Measurements from ENCODE around the gene PPP1R13L. TPM values are rescaled to one million over a fixed set of nuclear protein-coding genes. Genes with fewer than 3 reads are reported as not detected.
A peak's percentile ranks its signal among the peaks of the same experiment; 100 is the strongest.

The PPP1R13L gene
- total RNA-seq, 3 donors from 2014 or later: 1.6 to 6.8 (median 4.1) TPM

GRCh38 chr19:45380107-45380506 is 24.8 kb downstream of the PPP1R13L start:
- no peaks in the 10 kb centered on the region for H3K9me3 Mint-ChIP-seq
- no peak for ATAC-seq
- no peaks in the 10 kb centered on the region for H3K36me3 Mint-ChIP-seq (ENCODE audit: insufficient read depth)
- no peaks in the 10 kb centered on the region for H3K4me1 Mint-ChIP-seq (ENCODE audit: low read depth)
- DNase-seq: no peak
- no peak overlapping the region for H3K4me3 Mint-ChIP-seq
- peaks cover 13% of the 10 kb centered on the region for H3K27me3 Mint-ChIP-seq (ENCODE audit: low read depth)

DNA sequence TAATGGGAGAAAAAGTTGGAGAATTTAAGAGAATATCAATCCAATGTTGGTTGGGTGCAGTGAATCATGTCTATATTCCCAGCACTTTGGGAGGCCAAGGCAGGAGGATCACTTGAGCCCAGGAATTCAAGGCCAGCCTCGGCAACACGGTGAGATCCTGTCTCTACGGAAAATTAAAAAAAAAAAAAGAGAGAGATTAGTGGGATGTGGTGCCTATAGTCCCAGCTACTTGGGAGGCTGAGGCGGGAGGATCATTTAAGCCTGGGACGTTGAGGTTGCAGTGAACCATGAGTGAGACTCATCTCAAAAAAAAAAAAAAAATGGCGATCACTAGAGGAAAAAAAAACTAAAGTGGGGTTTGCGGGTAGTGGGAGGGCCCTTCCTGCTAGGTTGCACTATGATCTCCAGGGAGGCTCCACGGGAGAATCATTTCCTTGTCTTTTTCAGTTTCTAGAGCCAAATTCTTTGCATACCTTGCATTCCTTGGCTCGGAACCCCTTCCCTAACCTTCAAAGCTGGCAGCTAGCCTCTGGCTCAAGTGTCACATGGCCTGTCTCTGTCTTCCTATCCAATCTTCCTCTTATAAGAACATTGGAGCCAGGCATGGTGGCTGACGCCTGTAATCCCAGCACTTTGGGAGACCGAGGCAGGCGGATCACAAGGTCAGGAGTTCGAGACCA is 28.7 kb downstream of the PPP1R13L start:
- H3K27me3 Mint-ChIP-seq (ENCODE audit: low read depth): no peaks in the 10 kb centered on the region
- no peak overlapping the region for H3K4me3 Mint-ChIP-seq
- no peaks in the 10 kb centered on the region for H3K36me3 Mint-ChIP-seq (ENCODE audit: insufficient read depth)
- DNase-seq (no peak), ATAC-seq (no peak)
- H3K4me1 Mint-ChIP-seq (ENCODE audit: low read depth): no peaks in the 10 kb centered on the region
- no peaks in the 10 kb centered on the region for H3K9me3 Mint-ChIP-seq

DNA sequence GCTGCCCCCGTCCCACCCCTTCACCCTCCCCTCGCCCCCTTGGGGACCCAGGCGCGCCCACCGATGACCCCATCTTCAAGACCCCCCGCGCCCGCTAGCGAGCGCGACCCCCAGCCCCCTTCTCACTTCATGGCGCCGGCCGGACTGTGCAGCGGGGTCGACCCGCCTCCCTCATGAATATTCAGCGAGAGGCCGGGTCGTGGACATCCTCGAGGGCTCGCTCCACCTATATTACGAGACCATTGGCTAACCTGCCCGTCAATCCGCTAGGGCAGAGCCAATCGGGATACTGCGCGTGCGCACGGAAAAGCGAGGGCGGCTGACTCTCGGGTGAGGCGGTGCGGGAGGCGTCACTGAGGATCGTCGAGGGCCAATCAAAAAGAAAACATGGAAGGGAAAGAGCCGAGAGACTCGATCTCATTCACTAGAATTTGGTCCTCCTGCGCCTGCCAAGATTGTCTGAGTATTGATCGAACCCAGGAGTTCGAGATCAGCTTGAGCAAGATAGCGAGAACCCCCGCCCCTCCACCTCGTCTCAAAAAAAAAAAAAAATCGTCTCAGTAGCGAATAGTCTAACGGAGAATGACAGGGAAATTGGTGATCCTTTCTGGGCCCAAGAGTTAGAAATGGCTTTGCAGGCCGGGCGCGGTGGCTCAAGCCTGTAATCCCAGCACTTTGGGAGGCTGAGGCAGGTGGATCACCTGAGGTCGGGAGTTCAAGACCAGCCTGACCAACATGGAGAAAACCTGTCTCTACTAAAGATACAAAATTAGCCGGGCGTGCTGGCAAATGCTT is 34.3 kb downstream of the PPP1R13L start, which contains the start of gene ERCC2:
TSS of gene ERCC2 (minus strand) at position 164 of the 795 bp plus-strand sequence. CDS start at position 131, 33 bp downstream.
- no peaks in the 10 kb centered on the region for H3K36me3 Mint-ChIP-seq (ENCODE audit: insufficient read depth)
- ATAC-seq: peak; percentile 99 to 100
- H3K9me3 Mint-ChIP-seq: no peaks in the 10 kb centered on the region

DNA sequence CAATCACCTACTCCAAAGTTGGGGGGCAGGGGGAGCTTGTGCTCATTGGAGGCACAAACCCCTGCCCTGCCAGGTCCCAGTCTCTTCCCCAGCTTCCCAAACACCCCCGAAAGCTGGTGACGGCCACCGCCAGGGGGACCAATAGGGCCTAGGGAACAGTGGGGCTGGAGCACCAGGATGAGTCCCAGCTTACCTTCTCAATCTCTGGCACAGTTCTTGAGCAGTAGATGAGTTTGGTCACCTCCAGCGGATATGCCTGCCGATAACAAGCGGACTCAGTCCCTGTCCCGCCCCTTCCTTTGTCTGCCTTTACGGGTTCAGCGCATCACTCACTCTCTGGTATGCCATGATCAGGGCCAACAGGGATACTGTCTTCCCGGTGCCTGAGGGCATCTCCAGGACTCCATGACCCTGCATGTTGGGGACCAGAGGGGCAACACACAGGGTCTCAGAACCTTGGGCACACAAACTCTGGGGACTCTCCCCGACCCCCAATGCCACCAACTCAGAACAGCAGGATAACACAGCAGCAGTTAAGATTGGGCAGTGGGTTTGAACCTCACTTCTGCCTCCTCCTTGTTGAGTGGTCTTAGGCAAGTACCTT is 36.0 kb downstream of the PPP1R13L start:
- H3K4me3 Mint-ChIP-seq: peak overlapping the region; percentile 65
- no peaks in the 10 kb centered on the region for H3K36me3 Mint-ChIP-seq (ENCODE audit: insufficient read depth)
- H3K4me1 Mint-ChIP-seq (ENCODE audit: low read depth): peaks cover 14% of the 10 kb centered on the region
- no peaks in the 10 kb centered on the region for H3K9me3 Mint-ChIP-seq
- H3K27me3 Mint-ChIP-seq (ENCODE audit: low read depth): no peaks in the 10 kb centered on the region
- no peak for DNase-seq
- no peak for ATAC-seq

More for the DNA sequence above, 34.3 kb downstream of the PPP1R13L start, which contains the start of gene ERCC2:
- peak; percentile 99 for DNase-seq
- Mint-ChIP-seq H3K4me1 (ENCODE audit: low read depth) (peaks cover 14% of the 10 kb centered on the region), H3K4me3 (peak within 1 kb of the TSS; percentile 85), H3K27me3 (ENCODE audit: low read depth) (no peaks in the 10 kb centered on the region)

- no peaks in the 10 kb centered on the region for H3K36me3 Mint-ChIP-seq (ENCODE audit: insufficient read depth)
- ATAC-seq: no peak
- peaks cover 14% of the 10 kb centered on the region for H3K4me1 Mint-ChIP-seq (ENCODE audit: low read depth)
Observed at GRCh38 chr19:45368127-45368526, 36.7 kb downstream of the PPP1R13L start.

GRCh38 chr19:45364696-45365095 is 40.2 kb downstream of the PPP1R13L start:
- H3K4me1 Mint-ChIP-seq (ENCODE audit: low read depth): peaks cover 9% of the 10 kb centered on the region
- H3K36me3 Mint-ChIP-seq (ENCODE audit: insufficient read depth): peaks cover 3% of the 10 kb centered on the region
- no peak for ATAC-seq
- no peak overlapping the region for H3K4me3 Mint-ChIP-seq
- no peaks in the 10 kb centered on the region for H3K27me3 Mint-ChIP-seq (ENCODE audit: low read depth)
- no peaks in the 10 kb centered on the region for H3K9me3 Mint-ChIP-seq
- no peak for DNase-seq

More at GRCh38 chr19:45368127-45368526, 36.7 kb downstream of the PPP1R13L start:
- Mint-ChIP-seq H3K27me3 (ENCODE audit: low read depth) (no peaks in the 10 kb centered on the region), H3K4me3 (no peak overlapping the region), H3K9me3 (no peaks in the 10 kb centered on the region)
- DNase-seq: no peak

GRCh38 chr19:45363861-45364459 is 40.9 kb downstream of the PPP1R13L start:
- ATAC-seq: no peak
- no peak for DNase-seq
- H3K36me3 Mint-ChIP-seq (ENCODE audit: insufficient read depth): peaks cover 3% of the 10 kb centered on the region
- no peaks in the 10 kb centered on the region for H3K27me3 Mint-ChIP-seq (ENCODE audit: low read depth)
- H3K9me3 Mint-ChIP-seq: no peaks in the 10 kb centered on the region
- peaks cover 5% of the 10 kb centered on the region for H3K4me1 Mint-ChIP-seq (ENCODE audit: low read depth)
- H3K4me3 Mint-ChIP-seq: no peak overlapping the region

- Mint-ChIP-seq H3K27me3 (ENCODE audit: low read depth) (no peaks in the 10 kb centered on the region), H3K4me1 (ENCODE audit: low read depth) (no peaks in the 10 kb centered on the region), H3K9me3 (no peaks in the 10 kb centered on the region), H3K4me3 (no peak overlapping the region), H3K36me3 (ENCODE audit: insufficient read depth) (peaks cover 5% of the 10 kb centered on the region)
- DNase-seq (no peak), ATAC-seq (no peak)
Observed at GRCh38 chr19:45362291-45362690, 42.6 kb downstream of the PPP1R13L start.

DNA sequence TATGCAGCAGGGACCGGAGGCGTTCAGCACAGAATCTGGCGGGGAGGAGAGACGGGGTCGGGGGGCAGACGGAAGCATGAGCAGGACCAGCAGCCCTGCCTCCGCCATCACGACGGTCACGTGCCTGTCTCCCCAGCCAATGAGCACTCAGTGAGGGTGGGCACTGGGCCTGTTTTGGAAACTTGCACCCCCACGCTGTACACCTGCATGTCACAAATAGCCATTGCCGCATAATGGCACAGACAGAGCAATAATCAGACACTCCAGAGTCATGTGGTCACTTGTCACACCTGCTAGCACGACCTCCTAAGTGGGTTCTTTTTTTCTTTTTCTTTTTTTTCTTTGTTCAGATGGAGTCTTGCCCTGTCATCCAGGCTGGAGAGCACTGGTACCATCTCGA is 43.3 kb downstream of the PPP1R13L start:
- no peaks in the 10 kb centered on the region for H3K4me1 Mint-ChIP-seq (ENCODE audit: low read depth)
- H3K4me3 Mint-ChIP-seq: no peak overlapping the region
- H3K9me3 Mint-ChIP-seq: no peaks in the 10 kb centered on the region
- H3K27me3 Mint-ChIP-seq (ENCODE audit: low read depth): no peaks in the 10 kb centered on the region
- ATAC-seq: no peak
- H3K36me3 Mint-ChIP-seq (ENCODE audit: insufficient read depth): peaks cover 5% of the 10 kb centered on the region
- no peak for DNase-seq

DNA sequence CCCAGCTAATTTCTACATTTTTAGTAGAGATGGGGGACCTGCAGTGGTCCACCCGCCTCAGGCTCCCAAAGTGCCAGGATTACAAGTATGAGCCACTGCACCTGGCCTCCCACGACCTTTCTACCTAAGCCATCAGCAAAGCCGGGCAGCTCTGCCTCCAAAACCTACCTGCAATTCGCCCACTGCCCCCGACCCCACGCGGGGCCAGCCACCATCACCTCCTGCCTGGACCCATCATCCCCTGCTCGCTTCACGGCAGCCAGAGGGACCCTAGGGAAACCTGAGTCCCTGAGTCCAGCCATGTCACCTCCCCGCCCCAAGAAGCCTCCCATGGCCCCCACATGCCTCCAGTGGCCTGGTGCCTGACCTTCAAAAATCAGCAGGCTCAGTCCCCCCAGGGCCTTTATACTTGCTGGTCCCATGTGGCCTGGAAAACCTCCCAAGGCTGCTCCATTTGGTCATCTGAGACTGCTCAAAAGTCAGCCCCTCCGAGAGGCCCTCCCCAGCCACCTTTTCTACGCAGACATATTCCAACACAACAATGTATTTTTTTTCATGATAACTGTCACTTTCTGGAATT is 46.6 kb downstream of the PPP1R13L start:
- Mint-ChIP-seq H3K27me3 (ENCODE audit: low read depth) (no peaks in the 10 kb centered on the region), H3K4me3 (no peak overlapping the region), H3K9me3 (no peaks in the 10 kb centered on the region), H3K4me1 (ENCODE audit: low read depth) (no peaks in the 10 kb centered on the region), H3K36me3 (ENCODE audit: insufficient read depth) (peaks cover 13% of the 10 kb centered on the region)
- ATAC-seq (no peak), DNase-seq (no peak)

DNA sequence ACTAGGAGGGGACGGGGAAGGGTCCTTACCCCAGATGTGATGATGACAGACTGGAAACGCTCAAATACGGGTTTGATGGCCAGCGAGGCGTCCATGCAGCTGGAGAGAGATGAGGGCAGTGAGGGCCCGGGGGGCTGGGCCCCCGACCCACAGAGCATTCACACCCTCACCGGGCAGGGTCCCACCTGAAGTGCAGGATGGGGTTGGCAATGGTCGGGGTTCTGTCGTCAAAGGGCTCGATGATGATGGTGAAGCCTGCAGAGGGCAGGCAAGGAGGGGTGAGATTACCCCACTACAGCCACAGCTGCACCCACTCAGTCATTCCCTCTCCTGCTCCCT is 47.5 kb downstream of the PPP1R13L start:
- Mint-ChIP-seq H3K4me1 (ENCODE audit: low read depth) (no peaks in the 10 kb centered on the region), H3K27me3 (ENCODE audit: low read depth) (no peaks in the 10 kb centered on the region), H3K9me3 (no peaks in the 10 kb centered on the region), H3K36me3 (ENCODE audit: insufficient read depth) (peaks cover 16% of the 10 kb centered on the region), H3K4me3 (no peak overlapping the region)
- ATAC-seq (no peak), DNase-seq (no peak)

DNA sequence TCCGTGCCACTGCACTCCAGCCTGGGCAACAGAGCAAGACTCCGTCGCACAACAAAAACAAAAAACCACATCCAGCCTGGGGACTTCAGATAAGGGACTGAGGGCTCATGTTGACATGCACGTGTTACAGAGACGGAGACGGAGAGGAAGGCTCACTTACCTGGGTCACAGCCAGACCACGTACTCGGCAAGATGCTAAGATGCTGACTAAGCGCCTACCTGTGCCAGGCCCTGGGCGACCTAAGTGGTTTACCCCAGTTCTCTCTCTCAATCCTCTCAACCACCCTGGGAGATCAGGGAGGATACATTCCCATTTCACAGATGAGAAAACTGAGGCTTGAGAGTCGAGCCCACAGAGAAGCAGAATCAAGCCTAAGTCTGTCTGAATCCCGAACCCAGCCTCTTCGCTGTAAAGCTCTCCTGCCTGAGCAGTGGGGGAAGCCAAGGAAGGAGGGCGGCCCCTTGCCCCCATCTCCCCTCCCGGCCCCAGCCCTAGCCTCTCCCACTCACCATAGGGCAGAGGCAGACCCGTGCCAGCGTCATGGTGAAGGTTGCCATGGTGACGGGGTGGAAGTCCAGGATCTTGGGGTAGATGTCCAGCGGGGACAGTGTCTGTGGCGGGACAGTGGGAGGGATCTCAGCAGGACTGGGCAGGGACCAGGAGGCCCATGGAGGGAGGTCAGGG is 48.0 kb downstream of the PPP1R13L start:
- Mint-ChIP-seq H3K36me3 (ENCODE audit: insufficient read depth) (peaks cover 16% of the 10 kb centered on the region), H3K9me3 (no peaks in the 10 kb centered on the region), H3K27me3 (ENCODE audit: low read depth) (no peaks in the 10 kb centered on the region), H3K4me3 (no peak overlapping the region), H3K4me1 (ENCODE audit: low read depth) (no peaks in the 10 kb centered on the region)
- DNase-seq: no peak
- ATAC-seq: no peak

GRCh38 chr19:45355910-45356309 is 49.0 kb downstream of the PPP1R13L start:
- no peak for DNase-seq
- Mint-ChIP-seq H3K4me1 (ENCODE audit: low read depth) (no peaks in the 10 kb centered on the region), H3K4me3 (no peak overlapping the region), H3K27me3 (ENCODE audit: low read depth) (no peaks in the 10 kb centered on the region), H3K9me3 (no peaks in the 10 kb centered on the region), H3K36me3 (ENCODE audit: insufficient read depth) (peaks cover 17% of the 10 kb centered on the region)
- no peak for ATAC-seq

- Mint-ChIP-seq H3K36me3 (ENCODE audit: insufficient read depth) (peaks cover 19% of the 10 kb centered on the region), H3K4me3 (no peak overlapping the region), H3K4me1 (ENCODE audit: low read depth) (no peaks in the 10 kb centered on the region), H3K27me3 (ENCODE audit: low read depth) (no peaks in the 10 kb centered on the region), H3K9me3 (no peaks in the 10 kb centered on the region)
- DNase-seq: no peak
- ATAC-seq: no peak
Observed at GRCh38 chr19:45355402-45355801, 49.5 kb downstream of the PPP1R13L start.
